ENCODE data around the gene RIPOR2.

RIPOR2 gene

GRCh38 chr6:24840187-24840586 lies 95.6 kb downstream of the RIPOR2 start:
- FAIRE-seq = no peak

GRCh38 chr6:24838994-24839393 lies 96.8 kb downstream of the RIPOR2 start:
- FAIRE-seq = no peak

- no peak for FAIRE-seq
Measured at GRCh38 chr6:24838081-24838480, 97.7 kb downstream of the RIPOR2 start.

- no peak for FAIRE-seq
Measured at GRCh38 chr6:24836109-24836508, 99.7 kb downstream of the RIPOR2 start.

GRCh38 chr6:24833711-24834386 lies 101.9 kb downstream of the RIPOR2 start:
- FAIRE-seq = no peak

GRCh38 chr6:24832794-24833193 lies 103.0 kb downstream of the RIPOR2 start:
- FAIRE-seq = no peak

GRCh38 chr6:24831771-24832716 lies 103.7 kb downstream of the RIPOR2 start:
- FAIRE-seq = no peak

GRCh38 chr6:24829657-24830056 lies 106.1 kb downstream of the RIPOR2 start:
- no peak for FAIRE-seq

GRCh38 chr6:24827970-24828369 lies 107.8 kb downstream of the RIPOR2 start:
- no peak for FAIRE-seq

GRCh38 chr6:24827162-24827561 lies 108.6 kb downstream of the RIPOR2 start:
- no peak for FAIRE-seq

GRCh38 chr6:24825130-24825630 lies 110.6 kb downstream of the RIPOR2 start:
- no peak for FAIRE-seq

- FAIRE-seq = no peak
Measured at GRCh38 chr6:24824142-24824938, 111.4 kb downstream of the RIPOR2 start.

GRCh38 chr6:24823185-24823584 lies 112.6 kb downstream of the RIPOR2 start:
- no peak for FAIRE-seq

GRCh38 chr6:24822696-24823095 lies 113.1 kb downstream of the RIPOR2 start:
- no peak for FAIRE-seq

GRCh38 chr6:24821860-24822444 lies 113.8 kb downstream of the RIPOR2 start:
- no peak for FAIRE-seq

- no peak for FAIRE-seq
Measured at GRCh38 chr6:24818346-24818745, 117.4 kb downstream of the RIPOR2 start.

GRCh38 chr6:24809728-24810127 lies 126.0 kb downstream of the RIPOR2 start:
- no peak for FAIRE-seq

GRCh38 chr6:24807584-24807983 lies 128.2 kb downstream of the RIPOR2 start:
- FAIRE-seq = no peak

GRCh38 chr6:24802271-24803059 lies 133.3 kb downstream of the RIPOR2 start:
- no peak for FAIRE-seq

GRCh38 chr6:24799541-24799915 lies 136.2 kb downstream of the RIPOR2 start:
- FAIRE-seq = no peak

- no peak for FAIRE-seq
Measured at GRCh38 chr6:24798740-24799540, 136.8 kb downstream of the RIPOR2 start, which contains the start of gene ARMH2. Gene ARMH2, minus strand, starts transcription at chr6:24798917. Its CDS starts 60 bp downstream, at chr6:24798857.

Data from colon (tissue), 2 donors.